Kidney (tissue), 14 donors: ENCODE measurements around the gene CRX. TPM values are rescaled to one million over a fixed set of nuclear protein-coding genes. Genes with fewer than 3 reads are reported as not detected.
"Not testable (repeated sequence)": the region's sequence is repeated elsewhere in the genome, so short reads cannot be mapped to it uniquely, and the experiment has no call there.

Experiments used
- DNase-seq, 5 donors: peaks; one replicate each; pipeline ENCODE4 v3.0.0-alpha.2; 2013 to 2020
- FAIRE-seq: peaks from 2 replicates; lab custom pipeline; 2012; peaks lifted over from hg19 to GRCh38; lab: Jason Lieb, UNC
- H3K27ac ChIP-seq, 2 donors: one replicate each; pipeline ENCODE4 v1.7.0; 2013; ENCODE audit warnings: low read depth in 2 of 2, low read length in 2 of 2, inconsistent platforms in 1 of 2
- H3K27me3 ChIP-seq: one replicate; pipeline ENCODE4 v1.7.1; 2013; ENCODE audit warnings: low read length, inconsistent platforms; ENCODE audit not compliant: control insufficient read depth, insufficient read depth
- H3K36me3 ChIP-seq, 3 donors: one replicate each; pipeline versions ENCODE4 v1.7.0 to v1.7.1; 2013; ENCODE audit warnings: low read length in 3 of 3, control low read depth in 1 of 3, inconsistent platforms in 1 of 3; ENCODE audit not compliant: insufficient read depth in 3 of 3, control insufficient read depth in 2 of 3
- H3K4me1 ChIP-seq, 3 donors: one replicate each; pipeline versions ENCODE4 v1.7.0 to v1.7.1; 2013; ENCODE audit warnings: low read length in 3 of 3, inconsistent platforms in 1 of 3, low read depth in 1 of 3; ENCODE audit not compliant: control insufficient read depth in 2 of 3, insufficient read depth in 2 of 3
- H3K4me3 ChIP-seq, 3 donors: one replicate each; pipeline versions ENCODE4 v1.7.0 to v1.8.1; 2013; ENCODE audit warnings: low read length in 3 of 3, control low read depth in 1 of 3, inconsistent platforms in 1 of 3
- H3K9ac ChIP-seq, 3 donors: one replicate each; pipeline versions ENCODE4 v1.7.0 to v1.7.1; 2013; ENCODE audit warnings: low read length in 3 of 3, control low read depth in 1 of 3, inconsistent platforms in 1 of 3
- H3K9me3 ChIP-seq, 3 donors: one replicate each; pipeline versions ENCODE4 v1.7.0 to v1.7.1; 2013; ENCODE audit warnings: low read length in 3 of 3, control low read depth in 1 of 3, inconsistent platforms in 1 of 3; ENCODE audit not compliant: control insufficient read depth in 2 of 3, insufficient read depth in 1 of 3
- intact Hi-C: fragments of 100-400 bp; cut with DNase I; formaldehyde crosslinking; loops from one replicate; pipeline ENCODE4 v1.11.1; 2022
- polyA plus RNA-seq: library from polyadenylated mRNA; stranded (reverse); fragments of 350-450 nt; fragmentation: Illumina TruSeq; extraction: RNeasy Lipid Tissue Mini Kit (QIAGEN cat#74804); gene quantifications from one replicate; pipeline ENCODE4 v1.2.3, GENCODE V29; 2014; ENCODE audit warnings: low read depth, low replicate concordance; ENCODE audit not compliant: insufficient read depth
- total RNA-seq: library from RNA; stranded (reverse); fragmentation: NEBNext Ultra II Directional; extraction: Animal tissue kit (Norgen Biotek cat#: 25700); gene quantifications from one replicate; pipeline ENCODE4 v1.2.1, GENCODE V29; 2021
- TF ChIP-seq, protein P1 (sequence below): IDR thresholded peaks from 3 replicates; pipeline ENCODE4 v1.5.1; 2012; ENCODE audit warnings: mild to moderate bottlenecking, moderate library complexity, borderline replicate concordance; ENCODE audit not compliant: insufficient read depth; ENCODE audit errors: extremely low read depth
- donor health status: control.
- donor health status: control.
- donor health status: control.
- donor health status: control.
- donor health status: control.
- donor health status: DM: yes; HTN: yes; CAD: no.
- donor health status: Normal renal cell carcinoma (clear cell type).

The CRX gene
- total and polyA plus RNA-seq, 2 donors from 2014 or later = not detected

DNA sequence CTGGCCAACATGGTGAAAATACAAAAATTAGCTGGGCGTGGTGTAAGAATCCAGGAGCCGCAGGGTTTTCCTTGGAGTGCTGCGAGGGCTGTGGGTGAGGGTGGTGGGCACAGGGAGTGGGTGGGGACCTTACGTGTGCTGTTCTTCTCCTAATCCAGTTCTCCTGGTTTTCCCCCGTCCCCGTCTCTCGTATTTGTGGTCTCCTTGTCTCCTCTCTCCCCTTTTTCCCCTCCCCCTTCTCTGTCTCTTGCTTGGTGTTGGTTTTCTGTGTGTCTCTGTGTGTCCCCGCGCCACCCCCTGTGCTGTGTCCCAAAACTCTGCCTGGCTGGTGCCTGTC, 41.6 kb upstream of the CRX start:
- no peak for FAIRE-seq
- TF ChIP-seq, protein P1, sequence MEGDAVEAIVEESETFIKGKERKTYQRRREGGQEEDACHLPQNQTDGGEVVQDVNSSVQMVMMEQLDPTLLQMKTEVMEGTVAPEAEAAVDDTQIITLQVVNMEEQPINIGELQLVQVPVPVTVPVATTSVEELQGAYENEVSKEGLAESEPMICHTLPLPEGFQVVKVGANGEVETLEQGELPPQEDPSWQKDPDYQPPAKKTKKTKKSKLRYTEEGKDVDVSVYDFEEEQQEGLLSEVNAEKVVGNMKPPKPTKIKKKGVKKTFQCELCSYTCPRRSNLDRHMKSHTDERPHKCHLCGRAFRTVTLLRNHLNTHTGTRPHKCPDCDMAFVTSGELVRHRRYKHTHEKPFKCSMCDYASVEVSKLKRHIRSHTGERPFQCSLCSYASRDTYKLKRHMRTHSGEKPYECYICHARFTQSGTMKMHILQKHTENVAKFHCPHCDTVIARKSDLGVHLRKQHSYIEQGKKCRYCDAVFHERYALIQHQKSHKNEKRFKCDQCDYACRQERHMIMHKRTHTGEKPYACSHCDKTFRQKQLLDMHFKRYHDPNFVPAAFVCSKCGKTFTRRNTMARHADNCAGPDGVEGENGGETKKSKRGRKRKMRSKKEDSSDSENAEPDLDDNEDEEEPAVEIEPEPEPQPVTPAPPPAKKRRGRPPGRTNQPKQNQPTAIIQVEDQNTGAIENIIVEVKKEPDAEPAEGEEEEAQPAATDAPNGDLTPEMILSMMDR = no peak
- peak overlapping the region in 2 of 3 donors; percentile 40 to 87 for H3K4me3 ChIP-seq

DNA sequence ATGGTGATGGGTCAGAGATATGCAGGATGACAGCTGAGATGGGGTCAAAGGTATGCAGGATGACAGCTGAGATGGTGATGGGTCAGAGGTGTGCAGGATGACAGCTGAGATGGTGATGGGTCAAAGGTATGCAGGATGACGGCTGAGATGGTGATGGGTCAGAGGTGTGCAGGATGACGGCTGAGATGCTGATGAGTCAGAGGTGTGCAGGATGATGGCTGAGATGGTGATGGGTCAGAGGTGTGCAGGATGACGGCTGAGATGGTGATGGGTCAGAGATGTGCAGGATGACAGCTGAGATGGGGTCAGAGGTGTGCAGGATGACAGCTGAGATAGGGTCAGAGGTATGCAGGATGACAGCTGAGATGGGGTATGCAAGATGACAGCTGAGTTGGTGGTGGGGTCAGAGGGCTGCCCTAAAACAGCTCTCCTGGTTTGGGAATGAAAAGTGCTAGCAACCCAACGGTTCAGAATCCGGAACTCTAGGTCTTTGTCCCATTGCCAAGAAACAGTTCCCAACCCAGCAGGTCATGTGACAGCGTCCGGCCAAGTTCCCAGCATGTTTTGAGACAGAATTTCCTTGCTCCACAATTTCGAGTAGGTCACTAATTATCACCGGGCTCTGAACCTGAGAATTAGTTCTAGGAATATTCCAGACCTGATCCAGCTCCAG, 40.0 kb upstream of the CRX start:
- no peaks in the 10 kb centered on the region for H3K9me3 ChIP-seq
- H3K27me3 ChIP-seq = no peaks in the 10 kb centered on the region
- DNase-seq = no peak
- H3K36me3 ChIP-seq = peaks cover 3 to 18% (median 10%) of the 10 kb centered on the region in 3 donors
- TF ChIP-seq, protein P1 = no peak
- peaks cover 0 to 20% (median 0%) of the 10 kb centered on the region in 3 donors for H3K4me1 ChIP-seq
- peak overlapping the region in 1 of 3 donors; percentile 41 for H3K9ac ChIP-seq
- intact Hi-C loops = no loop called here
- peak overlapping the region in 1 of 3 donors; percentile 15 for H3K4me3 ChIP-seq
- FAIRE-seq = no peak
- H3K27ac ChIP-seq = peak overlapping the region in 1 of 2 donors; percentile 37

More for the DNA sequence above, 41.6 kb upstream of the CRX start:
- Histone ChIP-seq H3K9me3 (no peaks in the 10 kb centered on the region), H3K9ac (peak overlapping the region in 1 of 3 donors; percentile 35), H3K27ac (peak overlapping the region in 1 of 2 donors; percentile 92), H3K4me1 (peaks cover 0 to 20% (median 0%) of the 10 kb centered on the region in 3 donors), H3K36me3 (peaks cover 3 to 12% (median 10%) of the 10 kb centered on the region in 3 donors), H3K27me3 (no peaks in the 10 kb centered on the region)
- intact Hi-C loops = no loop called here
- DNase-seq = no peak

DNA sequence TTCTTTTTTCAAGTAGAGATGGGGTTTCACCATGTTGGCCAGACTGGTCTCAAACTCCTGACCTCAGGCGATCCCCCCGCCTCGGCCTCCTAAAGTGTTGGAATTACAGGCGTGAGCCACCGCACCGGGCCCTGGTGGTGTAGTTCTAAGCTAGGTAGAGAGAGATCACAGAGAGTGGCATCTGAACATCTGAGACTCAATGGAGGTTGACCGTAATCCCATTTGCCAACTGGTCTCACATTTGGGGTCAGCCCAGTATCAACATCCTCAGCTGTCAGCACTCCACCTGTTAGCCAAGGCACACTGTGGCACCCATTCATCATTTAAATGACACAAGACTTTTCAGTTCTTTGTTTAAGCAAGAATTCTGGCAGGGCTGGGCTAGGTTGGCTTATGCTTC, 35.2 kb upstream of the CRX start:
- no peaks in the 10 kb centered on the region for H3K27me3 ChIP-seq
- no peak overlapping the region for H3K27ac ChIP-seq
- no peak for FAIRE-seq
- DNase-seq = peak in 1 of 5 donors; percentile 18
- intact Hi-C loops = no loop called here
- H3K9ac ChIP-seq = no peak overlapping the region
- peaks cover under 1 to 13% (median 7%) of the 10 kb centered on the region in 3 donors for H3K36me3 ChIP-seq
- TF ChIP-seq, protein P1 = no peak
- no peaks in the 10 kb centered on the region for H3K9me3 ChIP-seq
- no peak overlapping the region for H3K4me3 ChIP-seq
- peaks cover 0 to 6% (median 0%) of the 10 kb centered on the region in 3 donors for H3K4me1 ChIP-seq

DNA sequence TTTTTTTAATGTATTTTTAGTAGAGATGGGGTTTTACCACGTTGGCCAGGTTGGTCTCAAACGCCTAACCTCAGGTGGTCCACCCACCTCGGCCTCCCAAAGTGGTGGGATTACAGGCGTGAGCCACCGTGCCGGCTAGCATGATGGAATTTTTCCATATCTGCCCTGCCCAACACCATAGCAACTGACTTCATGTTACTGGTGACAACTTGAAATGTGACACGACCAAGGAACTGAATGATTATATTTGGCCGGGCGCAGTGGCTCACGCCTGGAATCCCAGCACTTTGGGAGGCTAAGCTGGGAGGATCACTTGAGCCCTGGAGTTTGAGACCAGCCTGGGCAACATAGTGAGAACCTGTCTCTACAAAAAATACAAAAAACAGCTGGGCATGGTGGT, 34.4 kb upstream of the CRX start:
- H3K9me3 ChIP-seq, H3K27me3 ChIP-seq, DNase-seq, H3K27ac ChIP-seq, H3K4me1 ChIP-seq, intact Hi-C loops, FAIRE-seq, H3K4me3 ChIP-seq, H3K9ac ChIP-seq: not testable (repeated sequence)
- peaks cover 0 to 13% (median 6%) of the 10 kb centered on the region in 3 donors for H3K36me3 ChIP-seq

GRCh38 chr19:47789811-47790210, 31.9 kb upstream of the CRX start:
- H3K36me3 ChIP-seq, H3K9ac ChIP-seq, DNase-seq, intact Hi-C loops, H3K9me3 ChIP-seq, FAIRE-seq, H3K27ac ChIP-seq, H3K4me3 ChIP-seq, H3K4me1 ChIP-seq, H3K27me3 ChIP-seq: not testable (repeated sequence)
